ENCODE measurements around the gene NEURL4.
A peak's percentile ranks its signal among the peaks of the same experiment; 100 is the strongest.
"Not testable (repeated sequence)": the region's sequence is repeated elsewhere in the genome, so short reads cannot be mapped to it uniquely, and the experiment has no call there.

Gene NEURL4

DNA sequence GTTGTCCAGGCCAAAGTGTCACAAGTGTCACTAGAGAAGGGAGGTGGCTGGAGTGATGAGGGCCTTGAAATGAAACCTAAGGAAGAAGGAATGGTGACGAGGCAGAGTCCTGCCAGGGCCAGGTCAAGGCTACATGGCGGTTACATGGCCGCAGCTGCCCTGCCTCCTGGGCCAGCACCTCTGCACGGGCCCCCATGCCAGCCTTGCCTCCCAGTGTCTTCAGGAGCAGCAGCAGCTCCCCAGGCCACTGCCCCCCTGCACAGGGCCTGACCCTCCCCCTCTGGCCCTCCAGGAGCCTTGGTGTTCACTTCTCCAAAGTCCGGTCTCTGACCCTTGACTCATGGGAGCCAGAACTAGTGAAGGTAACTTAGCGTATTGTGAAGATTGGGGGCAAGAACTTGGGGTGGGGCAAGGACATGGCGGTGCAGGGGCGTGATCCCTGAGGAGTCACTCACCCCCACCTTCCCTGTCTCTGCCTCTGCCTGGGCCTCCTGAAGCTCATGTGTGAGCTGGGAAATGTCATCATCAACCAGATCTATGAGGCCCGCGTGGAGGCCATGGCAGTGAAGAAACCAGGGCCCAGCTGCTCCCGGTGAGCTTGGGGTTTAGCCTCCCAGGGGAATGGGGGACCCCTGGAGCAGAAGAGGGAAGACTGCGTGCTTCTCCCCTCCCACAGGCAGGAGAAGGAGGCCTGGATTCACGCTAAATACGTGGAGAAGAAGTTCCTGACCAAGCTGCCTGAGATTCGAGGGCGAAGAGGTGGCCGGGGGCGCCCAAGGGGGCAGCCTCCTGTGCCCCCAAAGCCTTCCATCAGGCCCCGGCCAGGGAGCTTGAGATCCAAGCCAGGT lies 18.7 kb upstream of the NEURL4 start:
- DNase-seq (ENCODE audit: low read depth): no peak

DNA sequence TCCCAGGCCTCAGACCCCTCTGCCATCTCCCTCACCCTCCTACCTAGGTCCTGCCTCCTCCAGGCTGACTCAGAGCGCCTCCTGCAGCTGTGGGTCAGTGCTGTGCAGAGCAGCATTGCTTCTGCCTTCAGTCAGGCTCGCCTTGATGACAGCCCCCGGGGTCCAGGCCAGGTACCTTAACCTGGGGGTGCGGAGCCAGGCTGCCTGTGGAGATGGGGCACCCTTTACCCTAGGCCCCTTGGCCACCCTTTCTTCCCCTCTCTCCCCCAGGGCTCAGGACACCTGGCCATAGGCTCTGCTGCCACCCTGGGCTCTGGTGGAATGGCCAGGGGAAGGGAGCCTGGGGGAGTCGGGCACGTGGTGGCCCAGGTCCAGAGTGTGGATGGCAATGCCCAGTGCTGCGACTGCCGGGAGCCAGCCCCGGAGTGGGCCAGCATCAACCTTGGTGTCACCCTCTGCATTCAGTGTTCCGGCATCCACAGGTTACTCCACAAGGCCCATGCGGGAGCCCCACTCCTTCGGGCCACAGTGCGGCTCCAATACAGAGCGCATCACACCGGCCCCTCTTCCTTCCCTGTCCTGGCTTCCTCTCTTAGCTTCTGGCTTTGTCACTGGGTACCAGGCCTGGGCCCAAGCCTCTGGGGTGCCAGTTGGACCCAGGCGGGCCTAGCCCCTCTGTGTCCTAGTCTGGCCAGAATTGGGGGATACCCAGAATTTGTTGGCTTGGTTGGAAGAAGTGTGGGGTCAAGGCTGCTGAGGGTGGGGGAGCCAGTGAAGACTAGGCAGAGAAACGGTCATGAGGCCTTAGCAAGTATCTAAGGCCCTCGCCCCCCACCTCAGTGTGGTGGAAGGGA lies 17.9 kb upstream of the NEURL4 start:
- no peak for DNase-seq (ENCODE audit: low read depth)

DNA sequence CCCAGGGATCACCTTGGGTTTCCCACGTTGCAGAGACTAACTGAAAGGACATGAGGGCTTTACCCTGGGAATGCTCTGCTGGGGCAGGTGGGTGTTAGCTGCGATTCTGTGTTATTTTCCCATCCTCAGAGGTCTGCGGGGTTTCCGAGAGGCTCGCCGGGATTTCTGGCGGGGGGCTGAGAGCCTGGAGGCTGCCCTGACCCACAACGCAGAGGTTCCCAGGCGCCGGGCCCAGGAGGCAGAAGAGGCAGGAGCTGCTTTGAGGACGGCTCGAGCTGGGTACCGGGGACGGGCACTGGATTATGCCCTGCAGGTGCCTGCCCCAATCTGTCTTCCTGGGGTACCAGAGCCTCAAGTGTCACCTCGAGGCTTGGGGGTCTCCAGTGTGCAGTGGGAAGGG lies 14.1 kb upstream of the NEURL4 start:
- DNase-seq (ENCODE audit: low read depth): no peak

DNA sequence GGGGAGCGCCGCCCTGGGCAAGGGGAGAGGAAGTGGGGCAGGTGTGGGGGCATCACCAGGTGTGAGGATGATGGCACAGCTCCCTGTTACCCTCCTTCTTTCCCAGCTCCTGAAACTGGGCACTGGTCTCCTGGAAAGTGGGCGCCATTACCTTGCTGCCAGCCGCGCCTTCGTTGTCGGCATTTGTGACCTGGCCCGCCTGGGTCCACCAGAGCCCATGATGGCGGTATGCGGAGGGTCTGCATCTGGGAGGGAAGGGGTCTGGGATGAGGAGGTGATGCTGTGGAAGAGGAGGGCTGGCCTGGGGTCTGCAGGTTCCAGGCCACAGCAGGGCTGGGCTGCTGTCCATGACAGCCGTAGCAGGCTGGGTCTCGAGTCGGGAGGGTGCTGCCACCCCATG lies 12.7 kb upstream of the NEURL4 start:
- DNase-seq (ENCODE audit: low read depth): no peak

DNA sequence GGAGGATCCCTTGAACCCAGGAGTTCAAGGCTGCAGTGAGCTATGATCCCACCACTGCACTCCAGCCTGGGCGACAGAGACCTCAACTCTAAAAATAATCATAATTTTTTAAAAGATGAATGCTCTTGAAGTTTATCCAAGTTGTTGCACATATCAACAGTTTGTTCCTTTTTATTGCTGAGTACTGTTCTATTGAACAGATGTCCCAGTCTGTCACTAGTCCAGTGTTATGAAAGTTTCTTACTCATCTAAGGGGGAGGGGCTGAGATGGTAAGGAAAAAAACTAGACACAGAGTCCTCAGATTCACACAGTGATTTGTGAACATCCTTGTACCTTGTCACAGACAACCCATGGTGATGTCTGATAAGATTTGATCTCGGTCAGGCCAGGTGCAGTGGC lies 11.0 kb upstream of the NEURL4 start:
- no peak for DNase-seq (ENCODE audit: low read depth)

DNA sequence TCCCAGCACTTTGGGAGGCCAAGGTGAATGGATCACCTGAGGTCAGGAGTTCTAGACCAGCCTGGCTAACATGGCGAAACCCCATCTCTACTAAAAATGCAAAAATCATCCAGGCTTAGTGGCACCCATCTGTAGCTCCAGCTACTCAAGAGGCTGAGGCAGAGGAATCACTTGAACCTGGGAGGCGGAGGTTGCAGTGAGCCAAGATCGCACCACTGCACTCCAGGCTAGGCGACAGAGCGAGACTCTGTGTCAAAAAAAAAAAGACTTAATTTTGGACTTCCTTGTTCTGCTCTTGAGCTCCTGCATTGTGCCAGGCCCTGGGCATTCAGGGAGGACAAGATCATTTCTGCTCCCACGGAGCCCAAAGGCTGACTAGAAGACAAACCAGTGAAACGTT lies 8.5 kb upstream of the NEURL4 start:
- DNase-seq (ENCODE audit: low read depth): not testable (repeated sequence)

DNA sequence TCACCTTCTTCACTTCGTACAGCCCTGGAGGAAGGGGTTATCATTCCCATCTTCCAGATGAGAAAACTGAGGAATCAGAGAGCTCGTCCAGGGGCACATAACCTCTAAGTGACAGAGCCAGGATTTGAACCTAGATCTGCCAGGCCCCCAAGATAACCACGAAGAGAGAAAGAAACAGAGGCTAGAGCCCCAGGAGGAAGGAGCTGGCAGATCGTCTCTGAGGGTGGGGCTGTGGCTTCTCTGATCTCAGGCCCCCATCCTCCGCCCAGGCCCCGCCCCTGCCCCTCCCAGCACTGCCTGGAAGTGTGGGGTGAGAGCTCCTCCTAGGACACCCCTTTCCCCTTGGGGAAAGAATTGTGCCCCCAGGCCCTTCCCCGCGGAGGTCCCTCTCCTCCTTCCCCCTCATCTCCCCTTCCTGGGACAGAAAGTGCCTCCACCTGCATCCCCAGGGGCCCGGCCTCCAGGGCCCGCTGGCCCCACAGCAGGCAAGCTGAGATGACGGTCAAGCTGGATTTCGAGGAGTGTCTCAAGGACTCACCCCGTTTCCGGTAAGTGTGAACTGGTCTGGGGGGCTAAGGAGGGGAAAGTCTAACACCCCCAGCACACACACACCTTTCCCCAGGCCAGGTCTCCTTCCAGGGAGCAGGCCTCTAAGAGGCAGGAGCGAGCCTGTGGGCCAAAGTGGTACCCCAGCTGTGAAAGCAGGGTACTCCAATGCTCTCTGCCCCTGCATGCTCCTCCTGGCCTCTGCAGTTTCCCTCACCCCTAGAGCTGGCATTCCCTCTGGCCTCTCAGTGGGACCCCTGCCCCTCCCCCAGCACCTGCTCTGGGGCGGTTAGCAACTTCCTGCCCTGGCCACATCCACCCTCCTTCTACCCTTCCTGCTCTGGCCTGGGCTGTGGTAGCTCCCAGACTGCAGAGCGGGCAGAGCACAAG lies 7.4 kb upstream of the NEURL4 start, which contains the start of gene ACAP1:
ACAP1 (plus strand) TSS at position 290 of the 936 bp plus-strand sequence; CDS start at position 496, 206 bp downstream.
- DNase-seq (ENCODE audit: low read depth): no peak

DNA sequence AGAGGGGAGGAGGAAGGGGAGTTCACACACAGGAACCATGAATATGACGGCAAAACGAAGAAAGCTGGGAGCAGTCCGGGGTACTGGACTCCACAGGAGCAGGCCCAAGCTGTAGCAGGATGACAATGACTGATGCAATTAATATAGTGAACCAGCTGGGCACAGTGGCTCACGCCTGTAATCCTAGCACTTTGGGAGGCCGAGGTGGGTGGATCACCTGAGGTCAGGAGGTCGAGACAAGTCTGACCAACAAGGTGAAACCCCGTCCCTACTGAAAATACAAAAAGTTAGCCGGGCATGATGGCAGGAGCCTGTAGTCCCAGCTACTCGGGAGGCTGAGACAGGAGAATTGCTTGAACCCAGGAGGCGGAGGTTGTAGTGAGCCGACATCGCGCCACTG lies 6.6 kb upstream of the NEURL4 start:
- not testable (repeated sequence) for DNase-seq (ENCODE audit: low read depth)

DNA sequence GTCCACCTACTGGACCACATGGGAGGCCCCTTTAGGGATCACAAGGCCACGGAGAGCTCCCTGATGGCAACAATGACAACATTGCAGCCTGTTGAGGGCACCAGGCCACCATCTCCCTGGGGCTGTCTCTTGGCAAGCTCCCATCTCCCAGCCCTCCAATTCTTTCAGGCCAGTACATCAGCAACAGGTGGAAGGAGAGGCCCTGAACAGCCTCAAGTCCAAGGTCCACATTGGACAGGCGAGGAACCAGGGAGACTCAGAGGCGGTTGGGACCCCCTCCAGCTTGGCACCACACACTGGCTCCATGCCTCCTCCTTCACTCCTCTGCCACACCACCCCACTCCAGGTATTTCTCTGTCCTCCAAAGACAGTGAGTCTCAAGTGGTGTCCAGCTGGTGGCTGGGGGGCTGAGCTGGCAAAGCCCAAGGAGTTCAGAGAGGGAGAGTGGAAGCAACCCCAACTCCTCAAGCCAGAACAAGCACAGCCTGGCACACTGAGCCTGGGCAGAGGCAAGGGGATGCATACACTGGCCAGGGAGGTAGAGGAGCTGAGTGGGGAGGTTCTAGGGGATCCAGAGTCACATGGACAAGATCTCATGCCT lies 5.9 kb upstream of the NEURL4 start:
- DNase-seq (ENCODE audit: low read depth): no peak

DNA sequence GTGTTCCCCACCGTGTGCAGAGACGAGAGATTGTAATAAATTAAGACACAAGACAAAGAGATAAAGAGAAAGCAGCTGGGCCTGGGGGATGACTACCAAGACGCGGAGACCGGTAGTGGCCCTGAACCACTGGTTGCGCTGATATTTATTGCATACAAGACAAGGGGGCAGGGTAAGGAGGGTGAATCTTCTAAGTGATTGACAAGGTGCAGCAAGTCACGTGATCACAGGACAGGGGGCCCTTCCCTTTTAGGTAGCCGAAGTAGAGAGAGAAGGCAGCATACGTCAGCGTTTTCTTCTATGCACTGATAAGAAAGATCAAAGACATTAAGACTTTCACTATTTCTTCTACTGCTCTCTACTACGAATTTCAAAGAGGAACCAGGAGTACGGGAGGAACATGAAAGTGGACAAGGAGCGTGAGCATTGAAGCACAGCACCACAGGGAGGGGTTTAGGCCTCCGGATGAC lies 3.5 kb upstream of the NEURL4 start:
- DNase-seq (ENCODE audit: low read depth): not testable (repeated sequence)

DNA sequence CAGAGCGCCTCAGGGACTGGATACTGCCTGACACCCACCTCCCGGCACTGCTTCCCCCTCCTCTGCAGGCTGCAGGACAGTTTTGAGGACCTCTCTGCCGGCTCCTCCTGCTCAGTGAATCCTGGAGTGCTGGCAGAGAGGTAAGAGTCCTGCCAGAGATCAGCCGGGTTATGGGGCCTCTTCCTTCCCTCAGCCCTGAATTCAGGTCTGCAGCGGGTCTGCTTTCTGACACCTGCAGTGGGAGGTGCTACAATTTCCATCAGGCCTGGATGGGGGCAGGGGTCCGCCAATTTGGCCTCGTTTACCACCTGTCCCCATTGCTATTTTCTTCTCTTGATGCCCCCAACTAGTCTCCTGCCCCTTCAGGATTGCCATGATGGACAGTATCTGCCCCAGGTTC lies 3.0 kb upstream of the NEURL4 start:
- DNase-seq (ENCODE audit: low read depth): no peak

DNA sequence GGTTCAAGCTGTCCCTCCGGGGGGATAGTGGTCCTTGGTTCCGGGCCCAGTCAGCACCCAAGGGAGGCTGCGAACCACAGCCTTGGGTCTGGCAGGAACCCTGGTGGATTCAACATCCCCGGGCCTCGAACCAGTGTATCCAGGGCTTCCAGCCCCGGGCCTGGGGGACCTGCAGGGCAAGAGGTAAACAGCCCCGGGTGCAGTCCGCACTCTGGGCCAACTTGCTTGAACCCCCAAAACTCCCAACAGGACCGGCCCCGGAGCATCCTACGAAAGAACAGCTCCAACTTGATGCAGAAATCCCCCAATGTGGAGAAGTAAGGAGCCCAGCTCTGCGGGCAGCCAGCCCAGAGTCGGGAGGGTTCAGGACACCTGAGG lies 1.5 kb upstream of the NEURL4 start:
- DNase-seq (ENCODE audit: low read depth): no peak

DNA sequence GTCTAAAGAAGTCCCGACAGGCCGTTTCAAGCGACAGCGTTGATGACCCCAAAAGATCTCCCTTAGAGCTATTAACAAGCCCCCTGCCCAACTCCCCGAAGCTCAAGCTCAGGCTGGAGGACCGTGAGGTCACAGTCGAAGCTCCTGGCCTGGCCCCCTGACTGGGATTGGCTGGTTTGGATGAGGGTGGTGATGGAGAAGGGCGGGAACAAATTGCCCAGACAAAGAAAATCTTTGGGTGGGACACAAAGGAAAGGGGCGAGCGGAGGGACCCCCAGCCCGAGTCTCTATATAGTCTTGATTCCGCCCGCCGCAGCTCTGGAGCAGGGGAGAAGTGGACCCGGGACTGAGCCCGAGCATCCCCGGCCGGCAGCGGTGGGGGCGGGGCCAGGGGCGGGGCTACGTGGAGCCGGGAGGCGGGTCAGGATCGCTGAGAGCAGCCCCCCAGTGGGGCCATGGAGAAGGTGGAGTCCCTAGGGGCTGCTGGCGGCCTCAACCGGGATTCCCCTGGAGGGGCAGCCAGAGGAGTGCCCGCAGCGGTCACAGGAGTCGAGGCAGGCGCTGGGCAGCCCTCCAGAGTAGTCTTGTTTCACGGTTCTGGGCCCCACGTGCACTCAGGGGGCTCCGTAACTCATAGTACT lies 982 bp upstream of the NEURL4 start:
- DNase-seq (ENCODE audit: low read depth): peak; percentile 55

DNA sequence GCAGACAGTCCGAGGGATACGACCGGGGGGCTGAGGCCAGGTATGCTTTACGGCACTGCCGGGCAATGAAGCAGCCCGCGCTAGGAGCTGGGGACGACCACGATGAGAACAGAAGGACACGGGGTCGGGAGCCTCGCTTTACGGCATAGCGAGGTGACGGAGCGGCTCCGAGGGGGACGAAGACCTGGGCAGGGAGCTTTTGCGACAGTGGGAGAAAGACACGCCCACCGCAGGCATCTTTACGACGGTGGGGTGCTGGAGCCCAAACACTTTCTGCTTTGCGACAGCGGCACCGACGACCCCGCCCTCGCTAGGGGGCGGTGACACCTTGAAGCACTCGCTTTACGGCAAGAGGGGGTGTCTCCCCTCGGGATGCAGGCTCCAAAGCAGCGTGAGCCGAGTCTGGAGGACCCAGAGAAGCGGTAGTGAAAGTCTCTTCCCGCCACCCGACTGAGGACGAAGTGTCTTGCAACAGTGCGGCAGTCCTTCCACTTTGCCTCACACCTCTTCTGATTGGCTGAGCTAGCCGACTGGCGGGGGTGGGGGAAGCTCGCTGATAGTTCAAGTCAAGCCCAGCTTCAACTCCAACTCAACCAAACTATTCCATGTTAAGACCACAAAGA lies 350 bp upstream of the NEURL4 start:
- DNase-seq (ENCODE audit: low read depth): peak; percentile 87

DNA sequence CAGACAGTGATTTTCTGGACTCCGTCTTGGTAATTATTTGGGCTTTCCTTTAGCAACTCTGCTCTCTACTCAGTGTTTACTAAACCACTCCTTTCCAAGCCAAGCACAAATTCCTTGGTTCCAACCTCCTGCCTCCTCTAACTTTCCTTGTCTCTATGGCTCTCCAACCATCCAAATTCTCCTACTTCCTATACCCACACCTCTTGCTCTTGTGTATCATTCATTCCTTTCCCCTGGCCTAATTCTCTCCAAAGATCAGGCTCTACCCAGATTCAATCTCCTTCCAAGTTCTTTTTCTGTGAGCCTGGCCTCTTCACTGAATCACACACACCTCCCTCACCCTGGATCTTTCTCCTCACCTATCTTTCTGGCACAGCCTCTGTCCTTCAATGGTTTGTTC lies 1.1 kb downstream of the NEURL4 start:
- no peak for DNase-seq (ENCODE audit: low read depth)

DNA sequence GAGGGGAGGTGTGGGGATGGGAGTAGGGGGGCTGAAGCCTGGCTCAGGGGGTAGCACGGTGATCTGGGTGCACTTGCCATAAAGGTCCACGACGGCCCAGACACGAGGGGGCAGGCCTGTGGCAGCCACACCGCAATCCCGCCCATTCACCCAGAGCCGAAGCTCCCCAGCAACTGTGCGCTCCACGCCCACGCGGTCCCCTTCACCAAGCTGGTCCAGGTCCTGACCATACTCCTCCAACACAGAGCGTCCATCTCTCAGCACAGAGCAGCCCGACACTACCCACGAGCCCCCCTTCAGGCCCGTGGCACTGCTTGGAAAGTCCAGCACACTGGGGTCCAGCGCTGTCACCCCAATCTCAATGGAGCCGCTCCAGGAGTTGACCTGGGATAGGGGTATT lies 1.6 kb downstream of the NEURL4 start:
- no peak for DNase-seq (ENCODE audit: low read depth)

DNA sequence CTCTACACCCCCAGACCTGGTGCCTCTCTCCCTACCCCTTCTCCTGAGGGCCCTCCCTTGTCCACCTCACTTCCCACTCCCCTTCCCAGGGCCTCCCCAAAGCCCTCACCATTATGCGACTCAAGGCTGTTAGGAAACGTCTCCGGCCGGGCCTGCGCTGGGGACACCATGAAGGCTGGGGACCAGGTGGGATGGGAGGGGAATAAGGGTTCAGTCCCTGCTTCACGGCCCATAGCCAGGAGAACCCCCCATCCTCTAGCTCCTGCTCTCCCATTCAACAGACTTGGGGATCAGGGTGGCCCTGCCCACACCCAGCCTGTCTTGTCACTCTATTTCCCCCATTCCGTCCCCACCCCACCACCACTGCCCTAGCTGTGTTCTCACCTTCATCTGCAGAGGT lies 2.1 kb downstream of the NEURL4 start:
- DNase-seq (ENCODE audit: low read depth): no peak

DNA sequence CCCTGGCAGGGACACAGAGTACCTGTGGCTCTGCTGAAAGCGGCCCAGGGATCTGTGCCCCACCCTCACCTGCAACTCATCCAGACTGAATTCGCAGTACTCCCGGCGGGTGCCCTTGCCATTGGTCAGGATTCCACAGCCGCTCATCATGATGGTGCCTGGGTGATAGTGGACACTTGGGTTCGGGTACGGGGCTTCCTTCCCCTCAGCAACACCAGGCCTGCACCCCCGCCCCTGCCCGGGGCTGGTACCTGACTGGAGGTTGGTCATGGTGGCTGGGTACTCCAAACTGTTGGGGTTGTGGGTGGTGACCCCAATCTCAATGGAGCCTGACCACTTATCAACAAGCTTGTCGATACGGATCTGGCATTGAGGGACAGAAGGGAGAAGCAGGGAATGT lies 2.9 kb downstream of the NEURL4 start:
- no peak for DNase-seq (ENCODE audit: low read depth)

DNA sequence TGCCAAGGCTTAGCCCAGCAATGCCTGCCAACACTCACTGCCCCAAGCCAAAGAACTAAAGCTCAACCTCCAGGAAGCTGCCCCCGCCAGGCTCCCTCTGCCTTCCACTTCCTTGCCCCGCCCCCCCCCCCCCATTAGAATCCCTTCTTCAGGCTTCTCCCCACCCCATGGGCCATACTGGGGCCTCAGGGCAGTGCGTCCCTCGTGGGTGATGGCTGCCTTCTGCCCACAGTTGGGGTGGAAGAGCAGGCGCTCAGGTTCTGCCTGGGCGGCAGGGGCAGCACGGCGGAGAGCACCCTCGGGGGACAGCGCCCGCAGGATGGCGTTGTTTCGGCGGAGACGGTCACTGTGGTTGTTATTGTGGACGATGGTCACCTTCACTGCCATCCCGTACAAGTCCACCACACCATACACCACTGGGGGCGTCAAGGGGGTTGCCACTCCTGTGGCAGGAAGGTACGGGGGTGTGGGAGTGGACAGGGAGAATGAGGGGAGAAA lies 4.1 kb downstream of the NEURL4 start:
- DNase-seq (ENCODE audit: low read depth): no peak

DNA sequence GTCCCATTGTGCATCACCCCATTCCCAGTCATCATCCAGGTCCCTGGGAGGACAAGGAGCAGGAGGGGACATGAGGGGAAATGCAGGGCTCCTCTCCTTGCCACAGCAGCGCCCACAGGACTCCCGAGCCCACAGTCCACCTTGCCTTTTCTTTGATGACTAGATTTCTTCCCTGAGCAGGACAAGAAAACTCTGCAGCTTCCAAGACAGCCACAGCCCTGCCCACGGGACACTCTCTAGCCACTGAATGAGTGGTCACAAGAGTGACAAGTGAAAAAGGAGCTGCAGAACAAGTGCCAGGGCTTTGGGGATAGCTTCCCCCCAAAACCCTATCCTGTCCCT lies 4.7 kb downstream of the NEURL4 start:
- DNase-seq (ENCODE audit: low read depth): no peak

Data from HS-27A (cell line).